Measurements from ENCODE around the gene PDE4B. TPM values are rescaled to one million over a fixed set of nuclear protein-coding genes. Genes with fewer than 3 reads are reported as not detected.

Gene PDE4B
- total and polyA plus RNA-seq, 10 of the 15 experiments (the other 5 are each of a cell fraction or from before 2014, with no cell fraction given) = 3.0 to 13.2 (median 5.7) TPM

DNA sequence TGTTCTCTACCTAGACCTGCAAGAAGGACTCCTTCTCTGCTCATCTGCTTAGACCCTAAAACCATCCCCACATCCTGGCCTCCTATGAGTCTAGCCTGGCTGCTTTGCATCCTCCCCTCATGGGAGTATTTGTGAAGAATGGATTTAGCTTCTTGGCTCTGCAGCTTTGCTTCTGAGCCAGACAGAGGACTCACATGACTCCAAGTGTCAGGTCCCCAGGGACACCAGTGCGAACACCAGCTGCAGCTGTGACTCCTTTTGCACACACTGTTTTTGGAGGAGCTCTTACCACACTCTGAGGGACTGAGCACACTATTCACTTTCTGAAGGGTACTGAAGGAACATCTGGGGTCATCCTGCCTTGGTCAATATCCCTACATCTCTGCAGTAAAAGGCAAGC lies 609.5 kb downstream of the PDE4B start (continued):
- TF ChIP-seq, protein P1, sequence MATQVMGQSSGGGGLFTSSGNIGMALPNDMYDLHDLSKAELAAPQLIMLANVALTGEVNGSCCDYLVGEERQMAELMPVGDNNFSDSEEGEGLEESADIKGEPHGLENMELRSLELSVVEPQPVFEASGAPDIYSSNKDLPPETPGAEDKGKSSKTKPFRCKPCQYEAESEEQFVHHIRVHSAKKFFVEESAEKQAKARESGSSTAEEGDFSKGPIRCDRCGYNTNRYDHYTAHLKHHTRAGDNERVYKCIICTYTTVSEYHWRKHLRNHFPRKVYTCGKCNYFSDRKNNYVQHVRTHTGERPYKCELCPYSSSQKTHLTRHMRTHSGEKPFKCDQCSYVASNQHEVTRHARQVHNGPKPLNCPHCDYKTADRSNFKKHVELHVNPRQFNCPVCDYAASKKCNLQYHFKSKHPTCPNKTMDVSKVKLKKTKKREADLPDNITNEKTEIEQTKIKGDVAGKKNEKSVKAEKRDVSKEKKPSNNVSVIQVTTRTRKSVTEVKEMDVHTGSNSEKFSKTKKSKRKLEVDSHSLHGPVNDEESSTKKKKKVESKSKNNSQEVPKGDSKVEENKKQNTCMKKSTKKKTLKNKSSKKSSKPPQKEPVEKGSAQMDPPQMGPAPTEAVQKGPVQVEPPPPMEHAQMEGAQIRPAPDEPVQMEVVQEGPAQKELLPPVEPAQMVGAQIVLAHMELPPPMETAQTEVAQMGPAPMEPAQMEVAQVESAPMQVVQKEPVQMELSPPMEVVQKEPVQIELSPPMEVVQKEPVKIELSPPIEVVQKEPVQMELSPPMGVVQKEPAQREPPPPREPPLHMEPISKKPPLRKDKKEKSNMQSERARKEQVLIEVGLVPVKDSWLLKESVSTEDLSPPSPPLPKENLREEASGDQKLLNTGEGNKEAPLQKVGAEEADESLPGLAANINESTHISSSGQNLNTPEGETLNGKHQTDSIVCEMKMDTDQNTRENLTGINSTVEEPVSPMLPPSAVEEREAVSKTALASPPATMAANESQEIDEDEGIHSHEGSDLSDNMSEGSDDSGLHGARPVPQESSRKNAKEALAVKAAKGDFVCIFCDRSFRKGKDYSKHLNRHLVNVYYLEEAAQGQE (IDR thresholded peaks at IDR 0.05; ENCODE audit: low read depth, low read length) = no peak
- peak; percentile 46 for TF ChIP-seq HDAC6 (IDR thresholded peaks at IDR 0.05; ENCODE audit: unreplicated experiment)
- no peak for TF ChIP-seq TAF1 (IDR thresholded peaks at IDR 0.05; ENCODE audit: borderline replicate concordance, low read depth, low read length)

DNA sequence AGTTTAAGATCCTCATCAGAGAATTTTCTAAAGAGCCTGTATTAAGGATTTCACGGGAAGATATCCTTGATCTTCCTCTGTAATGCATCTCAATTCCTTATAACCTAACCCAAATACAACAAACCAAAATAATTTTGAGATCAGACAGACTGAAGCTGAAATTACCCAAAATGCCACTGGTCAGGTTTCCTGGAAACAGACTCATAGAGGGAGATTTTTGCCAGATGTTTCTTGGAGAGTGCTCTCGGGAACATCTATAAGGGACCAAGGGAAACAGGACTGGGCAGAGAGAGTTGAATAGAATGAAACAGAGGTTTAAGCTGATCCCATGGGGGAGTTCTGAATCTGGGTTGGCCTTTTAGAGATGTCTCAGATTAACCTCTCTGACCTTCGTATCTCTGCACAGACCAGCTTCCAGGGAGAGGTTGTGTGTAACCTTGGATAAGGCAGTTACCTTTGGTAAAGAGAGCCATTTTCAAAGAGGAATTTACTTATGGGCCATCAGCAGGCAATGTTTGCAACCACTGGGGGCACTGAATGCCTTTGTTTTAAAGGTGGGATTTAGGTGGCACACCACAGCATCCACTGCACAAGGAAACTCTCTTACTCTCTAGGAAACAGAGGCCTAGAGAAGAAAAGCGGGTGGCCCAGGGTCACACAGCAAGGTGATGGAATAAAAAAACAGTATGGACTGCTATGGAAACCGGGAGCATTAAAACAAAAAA lies 610.5 kb downstream of the PDE4B start:
- ChIA-PET CTCF (interaction anchor here (0.9 to 3.4 kb wide), 19 partner anchors 9 to 161 kb away, joined by 3 to 48 read pairs (median 5); no protein-coding TSS in a partner anchor), RAD21 (ENCODE audit: unreplicated experiment) (interaction anchor here (0.9 to 3.6 kb wide), 21 partner anchors 10 to 1415 kb away, joined by 3 to 49 read pairs (median 6); no protein-coding TSS in a partner anchor), SMC1A (ENCODE audit: uncharacterized antibody, unreplicated experiment) (interaction anchor here (0.7 to 3.7 kb wide), 23 partner anchors 9 to 129 kb away, joined by 3 to 47 read pairs (median 7); no protein-coding TSS in a partner anchor), POLR2A (interaction anchor here (1.1 to 2.5 kb wide), 11 partner anchors 23 to 71 kb away, joined by 3 to 10 read pairs (median 7); no protein-coding TSS in a partner anchor)
- no TSS peak for BruUV-seq (replicated peaks)
- Histone ChIP-seq H3K9ac (ENCODE audit: control insufficient read depth, insufficient read depth, low read length) (no peak overlapping the region), H3K4me3 (no peak overlapping the region), H3K4me2 (ENCODE audit: control insufficient read depth, insufficient read depth) (no peak overlapping the region), H3K4me1 (ENCODE audit: control insufficient read depth, insufficient read depth, low read length) (peaks cover 51% of the 10 kb centered on the region), H4K20me1 (ENCODE audit: control insufficient read depth, insufficient read depth) (no peaks in the 10 kb centered on the region), H3K27me3 (replicated peaks in 1 of 2; ENCODE audit: control insufficient read depth in 2 of 2, insufficient read depth in 2 of 2, low read length in 1 of 2) (no peaks in the 10 kb centered on the region), H3K79me2 (ENCODE audit: control insufficient read depth, insufficient read depth, low read length) (no peaks in the 10 kb centered on the region), H3K9me3 (replicated peaks; ENCODE audit: control insufficient read depth, insufficient read depth, low read length) (no peaks in the 10 kb centered on the region), H2AFZ (ENCODE audit: control insufficient read depth, low read depth, low read length) (no peak overlapping the region), H3K27ac (ENCODE audit: control insufficient read depth, insufficient read depth) (peak overlapping the region; percentile 77), H3K36me3 (ENCODE audit: control insufficient read depth in 2 of 2, insufficient read depth in 2 of 2, low read length in 1 of 2) (no peaks in the 10 kb centered on the region)
- TF ChIP-seq RAD21 (IDR thresholded peaks at IDR 0.05; ENCODE audit: insufficient read depth, low read depth, low read length) (peak; percentile 55), SMC3 (IDR thresholded peaks at IDR 0.05; ENCODE audit: borderline replicate concordance, low read length) (peak; percentile 21; the same call in 1 of the 2 replicates), TAF1 (IDR thresholded peaks at IDR 0.05; ENCODE audit: borderline replicate concordance, low read depth, low read length) (no peak), MTA3 (IDR thresholded peaks at IDR 0.05; ENCODE audit: borderline replicate concordance, low read length) (no peak), YY1 (IDR thresholded peaks at IDR 0.05; ENCODE audit: low read depth, low read length) (0 out of 2 replicates have a peak, but pooled peaks have one; percentile 14), MEF2A (IDR thresholded peaks at IDR 0.05; ENCODE audit: insufficient read depth, low read depth, low read length) (no peak)
- TF ChIP-seq, protein P2, sequence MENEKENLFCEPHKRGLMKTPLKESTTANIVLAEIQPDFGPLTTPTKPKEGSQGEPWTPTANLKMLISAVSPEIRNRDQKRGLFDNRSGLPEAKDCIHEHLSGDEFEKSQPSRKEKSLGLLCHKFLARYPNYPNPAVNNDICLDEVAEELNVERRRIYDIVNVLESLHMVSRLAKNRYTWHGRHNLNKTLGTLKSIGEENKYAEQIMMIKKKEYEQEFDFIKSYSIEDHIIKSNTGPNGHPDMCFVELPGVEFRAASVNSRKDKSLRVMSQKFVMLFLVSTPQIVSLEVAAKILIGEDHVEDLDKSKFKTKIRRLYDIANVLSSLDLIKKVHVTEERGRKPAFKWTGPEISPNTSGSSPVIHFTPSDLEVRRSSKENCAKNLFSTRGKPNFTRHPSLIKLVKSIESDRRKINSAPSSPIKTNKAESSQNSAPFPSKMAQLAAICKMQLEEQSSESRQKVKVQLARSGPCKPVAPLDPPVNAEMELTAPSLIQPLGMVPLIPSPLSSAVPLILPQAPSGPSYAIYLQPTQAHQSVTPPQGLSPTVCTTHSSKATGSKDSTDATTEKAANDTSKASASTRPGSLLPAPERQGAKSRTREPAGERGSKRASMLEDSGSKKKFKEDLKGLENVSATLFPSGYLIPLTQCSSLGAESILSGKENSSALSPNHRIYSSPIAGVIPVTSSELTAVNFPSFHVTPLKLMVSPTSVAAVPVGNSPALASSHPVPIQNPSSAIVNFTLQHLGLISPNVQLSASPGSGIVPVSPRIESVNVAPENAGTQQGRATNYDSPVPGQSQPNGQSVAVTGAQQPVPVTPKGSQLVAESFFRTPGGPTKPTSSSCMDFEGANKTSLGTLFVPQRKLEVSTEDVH (IDR thresholded peaks at IDR 0.05; ENCODE audit: low read depth, partially characterized antibody) = no peak
- TF ChIP-seq, protein P3, sequence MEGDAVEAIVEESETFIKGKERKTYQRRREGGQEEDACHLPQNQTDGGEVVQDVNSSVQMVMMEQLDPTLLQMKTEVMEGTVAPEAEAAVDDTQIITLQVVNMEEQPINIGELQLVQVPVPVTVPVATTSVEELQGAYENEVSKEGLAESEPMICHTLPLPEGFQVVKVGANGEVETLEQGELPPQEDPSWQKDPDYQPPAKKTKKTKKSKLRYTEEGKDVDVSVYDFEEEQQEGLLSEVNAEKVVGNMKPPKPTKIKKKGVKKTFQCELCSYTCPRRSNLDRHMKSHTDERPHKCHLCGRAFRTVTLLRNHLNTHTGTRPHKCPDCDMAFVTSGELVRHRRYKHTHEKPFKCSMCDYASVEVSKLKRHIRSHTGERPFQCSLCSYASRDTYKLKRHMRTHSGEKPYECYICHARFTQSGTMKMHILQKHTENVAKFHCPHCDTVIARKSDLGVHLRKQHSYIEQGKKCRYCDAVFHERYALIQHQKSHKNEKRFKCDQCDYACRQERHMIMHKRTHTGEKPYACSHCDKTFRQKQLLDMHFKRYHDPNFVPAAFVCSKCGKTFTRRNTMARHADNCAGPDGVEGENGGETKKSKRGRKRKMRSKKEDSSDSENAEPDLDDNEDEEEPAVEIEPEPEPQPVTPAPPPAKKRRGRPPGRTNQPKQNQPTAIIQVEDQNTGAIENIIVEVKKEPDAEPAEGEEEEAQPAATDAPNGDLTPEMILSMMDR (IDR thresholded peaks at IDR 0.05 in 2 of 3, conservative IDR thresholded peaks at IDR 0.05 in 1 of 3; ENCODE audit: control insufficient read depth in 2 of 3, extremely low read depth in 1 of 3, insufficient read depth in 1 of 3, low read depth in 3 of 3, low read length in 3 of 3) = peak; percentile 16 to 29 (median 21); a peak in 2 of 6 replicates
- in situ Hi-C loops (cut with MboI) = loop anchor here (5.0 kb wide), 1 partner anchor 34 kb away; no protein-coding TSS in a partner anchor
- WGBS (ENCODE audit: insufficient coverage, insufficient replicate concordance, low lambda C conversion rate, missing lambda C conversion rate) = 62% methylated on average over 5 of the region's 5 CpGs
- FAIRE-seq = no peak
- no peak for DNase-seq (ENCODE audit: low read depth, low spot score)
- intact Hi-C loops (cut with micrococcal nuclease; ENCODE audit: unreplicated experiment) = no loop called here
- no peak for ATAC-seq

Data from GM12878 (cell line).